Neural cell (in vitro differentiated cells): ENCODE results near the gene ADGRA1. TPM values are rescaled to one million over a fixed set of nuclear protein-coding genes. Genes with fewer than 3 reads are reported as not detected.

Experiments
- H2AFZ ChIP-seq: fragments of 200-600, 300-800 bp; sonication (generic), shearing (Covaris generic); 2 replicates; pipeline ENCODE4 v1.6.0; 2014; ENCODE audit warnings: low read depth, mild to moderate bottlenecking, antibody characterized with exemption, low read length, moderate library complexity
- H3F3A ChIP-seq: fragments of 200-600 bp; shearing (Covaris generic); 2 replicates; pipeline ENCODE4 v1.6.1; 2016; ENCODE audit warnings: mild to moderate bottlenecking, moderate library complexity, mixed read lengths, antibody characterized with exemption, low read length; ENCODE audit not compliant: insufficient read depth, poor library complexity, severe bottlenecking
- H3K27ac ChIP-seq: fragments of 200-600, 300-800 bp; sonication (generic), shearing (Covaris generic); 2 replicates; pipeline ENCODE4 v1.5.1; 2014; ENCODE audit warnings: mild to moderate bottlenecking, low read length, moderate library complexity
- H3K27me3 ChIP-seq: fragments of 300-800, 200-600 bp; sonication (generic), shearing (Covaris generic); 2 replicates; pipeline ENCODE4 v1.6.0; 2014; ENCODE audit warnings: mild to moderate bottlenecking, low read depth, low read length, moderate library complexity; ENCODE audit not compliant: insufficient read depth
- H3K36me3 ChIP-seq: fragments of 300-800, 200-600 bp; sonication (generic), shearing (Covaris generic); 2 replicates; pipeline ENCODE4 v1.5.1; 2014; ENCODE audit warnings: mild to moderate bottlenecking, antibody characterized with exemption, low read length, moderate library complexity; ENCODE audit not compliant: insufficient read depth
- H3K4me2 ChIP-seq: fragments of 300-800, 200-600 bp; sonication (generic), shearing (Covaris generic); 2 replicates; pipeline ENCODE4 v1.6.0; 2014; ENCODE audit warnings: mild to moderate bottlenecking, low read length
- H3K4me3 ChIP-seq: fragments of 300-800, 200-600 bp; sonication (generic), shearing (Covaris generic); 2 replicates; pipeline ENCODE4 v1.5.1; 2014; ENCODE audit warnings: mild to moderate bottlenecking, low read length, moderate library complexity
- H3K79me2 ChIP-seq: fragments of 200-600 bp; shearing (Covaris generic); replicated peaks from 2 replicates; pipeline ENCODE4 v1.6.0; 2014; ENCODE audit warnings: mild to moderate bottlenecking, low read length, moderate library complexity; ENCODE audit not compliant: insufficient read depth
- H3K9ac ChIP-seq: fragments of 300-800, 200-600 bp; sonication (generic), shearing (Covaris generic); 2 replicates; pipeline ENCODE4 v1.6.1; 2016; ENCODE audit warnings: mild to moderate bottlenecking, low read length, mixed read lengths
- H3K9me2 ChIP-seq: fragments of 200-600 bp; shearing (Covaris generic); 2 replicates; pipeline ENCODE4 v1.6.1; 2016; ENCODE audit warnings: mild to moderate bottlenecking, low read length, mixed read lengths; ENCODE audit not compliant: insufficient read depth
- H3K9me3 ChIP-seq: fragments of 200-600, 300-800 bp; sonication (generic), shearing (Covaris generic); 2 replicates; pipeline ENCODE4 v1.6.1; 2016; ENCODE audit warnings: mild to moderate bottlenecking, mixed run types, low read length, moderate library complexity, mixed read lengths
- H4K20me1 ChIP-seq: fragments of 200-600 bp; shearing (Covaris generic); 2 replicates; pipeline ENCODE4 v1.6.1; 2016; ENCODE audit warnings: mild to moderate bottlenecking, mixed run types; ENCODE audit not compliant: insufficient read depth
- CTCF ChIP-seq: fragments of 450-650 bp; IDR thresholded peaks from 2 replicates; pipeline ENCODE4 v1.5.1; 2014; ENCODE audit warnings: antibody characterized with exemption, mild to moderate bottlenecking, moderate library complexity; ENCODE audit not compliant: poor library complexity, severe bottlenecking
- EP300 ChIP-seq: fragments of 450-650 bp; conservative IDR thresholded peaks from 2 replicates; pipeline ENCODE4 v1.6.1; 2014; ENCODE audit warnings: antibody characterized with exemption, mild to moderate bottlenecking, moderate library complexity; ENCODE audit not compliant: poor library complexity, severe bottlenecking
- EZH2 ChIP-seq: fragments of 200-600, 300-800 bp; shearing (Covaris generic), sonication (generic); IDR thresholded peaks from 2 replicates; pipeline ENCODE4 v1.6.1; 2014; ENCODE audit warnings: antibody characterized with exemption, low read length, borderline replicate concordance, mild to moderate bottlenecking; ENCODE audit not compliant: insufficient read depth, poor library complexity, severe bottlenecking
- MXI1 ChIP-seq: fragments of 450-650 bp; conservative IDR thresholded peaks from 2 replicates; pipeline ENCODE4 v1.6.1; 2014; ENCODE audit warnings: antibody characterized with exemption, mild to moderate bottlenecking; ENCODE audit not compliant: poor library complexity, severe bottlenecking
- POLR2AphosphoS5 ChIP-seq: IDR thresholded peaks from 2 replicates; pipeline ENCODE4 v1.6.1; 2012
- RAD21 ChIP-seq: fragments of 450-650 bp; conservative IDR thresholded peaks from 2 replicates; pipeline ENCODE4 v1.6.1; 2014; ENCODE audit warnings: antibody characterized with exemption, mild to moderate bottlenecking, moderate library complexity
- SMC3 ChIP-seq: fragments of 450-650 bp; conservative IDR thresholded peaks from 2 replicates; pipeline ENCODE4 v1.6.1; 2014; ENCODE audit warnings: antibody characterized with exemption, mild to moderate bottlenecking, moderate library complexity; ENCODE audit not compliant: poor library complexity
- TAF1 ChIP-seq: IDR thresholded peaks from 2 replicates; pipeline ENCODE4 v1.6.1; 2012; ENCODE audit warnings: low read depth
- polyA plus RNA-seq: library from polyadenylated mRNA; depleted of rRNA; stranded (reverse); fragments of >200 nt; gene quantifications from 2 replicates; pipeline ENCODE4 v1.2.3, GENCODE V29; 2014
- TF ChIP-seq, protein P1 (sequence below): IDR thresholded peaks from 2 replicates; pipeline ENCODE4 v1.6.1; 2012; ENCODE audit warnings: borderline replicate concordance

The ADGRA1 gene
- polyA plus RNA-seq, 1 donor from 2014 or later, result 2.2 TPM

- H3K4me3 ChIP-seq, result no peak overlapping the region
- peaks cover 9% of the 10 kb centered on the region for H3K9me3 ChIP-seq
- no peak for TF ChIP-seq RAD21
- TF ChIP-seq EZH2, result no peak
- TF ChIP-seq EP300, result no peak
- no peak for TF ChIP-seq SMC3
- TF ChIP-seq, protein P1, sequence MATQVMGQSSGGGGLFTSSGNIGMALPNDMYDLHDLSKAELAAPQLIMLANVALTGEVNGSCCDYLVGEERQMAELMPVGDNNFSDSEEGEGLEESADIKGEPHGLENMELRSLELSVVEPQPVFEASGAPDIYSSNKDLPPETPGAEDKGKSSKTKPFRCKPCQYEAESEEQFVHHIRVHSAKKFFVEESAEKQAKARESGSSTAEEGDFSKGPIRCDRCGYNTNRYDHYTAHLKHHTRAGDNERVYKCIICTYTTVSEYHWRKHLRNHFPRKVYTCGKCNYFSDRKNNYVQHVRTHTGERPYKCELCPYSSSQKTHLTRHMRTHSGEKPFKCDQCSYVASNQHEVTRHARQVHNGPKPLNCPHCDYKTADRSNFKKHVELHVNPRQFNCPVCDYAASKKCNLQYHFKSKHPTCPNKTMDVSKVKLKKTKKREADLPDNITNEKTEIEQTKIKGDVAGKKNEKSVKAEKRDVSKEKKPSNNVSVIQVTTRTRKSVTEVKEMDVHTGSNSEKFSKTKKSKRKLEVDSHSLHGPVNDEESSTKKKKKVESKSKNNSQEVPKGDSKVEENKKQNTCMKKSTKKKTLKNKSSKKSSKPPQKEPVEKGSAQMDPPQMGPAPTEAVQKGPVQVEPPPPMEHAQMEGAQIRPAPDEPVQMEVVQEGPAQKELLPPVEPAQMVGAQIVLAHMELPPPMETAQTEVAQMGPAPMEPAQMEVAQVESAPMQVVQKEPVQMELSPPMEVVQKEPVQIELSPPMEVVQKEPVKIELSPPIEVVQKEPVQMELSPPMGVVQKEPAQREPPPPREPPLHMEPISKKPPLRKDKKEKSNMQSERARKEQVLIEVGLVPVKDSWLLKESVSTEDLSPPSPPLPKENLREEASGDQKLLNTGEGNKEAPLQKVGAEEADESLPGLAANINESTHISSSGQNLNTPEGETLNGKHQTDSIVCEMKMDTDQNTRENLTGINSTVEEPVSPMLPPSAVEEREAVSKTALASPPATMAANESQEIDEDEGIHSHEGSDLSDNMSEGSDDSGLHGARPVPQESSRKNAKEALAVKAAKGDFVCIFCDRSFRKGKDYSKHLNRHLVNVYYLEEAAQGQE, result no peak
- no peak for TF ChIP-seq POLR2AphosphoS5
- TF ChIP-seq MXI1, result no peak
- no peak for TF ChIP-seq CTCF
- no peak for TF ChIP-seq TAF1
- H3K27ac ChIP-seq, result no peak overlapping the region
- no peaks in the 10 kb centered on the region for H3K36me3 ChIP-seq
- H3K79me2 ChIP-seq, result no peaks in the 10 kb centered on the region
- H3K4me2 ChIP-seq, result no peak overlapping the region
- no peak overlapping the region for H3K9ac ChIP-seq
- H2AFZ ChIP-seq, result no peak overlapping the region
- no peaks in the 10 kb centered on the region for H3K9me2 ChIP-seq
- H3F3A ChIP-seq, result no peaks in the 10 kb centered on the region
- H3K27me3 ChIP-seq, result no peaks in the 10 kb centered on the region
- no peaks in the 10 kb centered on the region for H4K20me1 ChIP-seq
Observed at GRCh38 chr10:133121479-133121878, 33.8 kb downstream of the ADGRA1 start.

DNA sequence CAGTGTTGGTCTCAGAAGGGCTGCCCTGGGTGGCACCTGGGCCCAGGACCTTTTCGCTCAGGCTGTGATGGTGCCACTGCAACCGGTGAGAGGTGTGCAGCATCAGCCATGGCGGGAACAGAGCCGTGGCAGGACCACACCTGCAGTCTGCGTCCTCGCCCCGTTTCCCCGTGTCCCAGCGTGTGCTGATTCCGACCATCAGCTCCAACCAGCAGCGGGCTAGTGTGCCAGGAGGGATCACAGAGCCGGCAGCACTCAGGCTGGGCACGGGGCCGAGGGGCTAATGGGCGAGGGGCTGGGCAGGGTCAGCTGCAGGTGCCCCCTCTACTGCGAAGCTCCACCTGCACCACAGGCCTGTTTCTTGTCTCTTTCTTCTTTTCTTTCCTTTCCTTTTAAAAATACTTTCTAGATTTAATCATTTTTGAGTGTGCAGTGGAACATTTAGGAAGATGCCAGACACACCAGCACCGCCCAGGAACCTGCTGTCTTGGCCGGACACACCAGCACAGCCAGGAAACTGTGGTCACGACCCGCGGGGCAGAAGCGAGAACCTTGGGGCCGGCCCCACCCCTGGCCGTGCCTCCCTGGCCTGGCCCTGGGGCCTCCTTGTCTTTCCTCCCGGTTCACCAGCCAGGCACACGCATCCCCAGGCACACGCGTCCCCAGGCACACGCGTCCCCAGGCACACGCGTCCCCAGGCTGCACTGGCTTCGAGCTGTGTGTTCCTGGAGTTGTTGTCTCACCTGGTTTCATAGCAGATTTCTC is 34.6 kb downstream of the ADGRA1 start:
- Histone ChIP-seq H3F3A (no peaks in the 10 kb centered on the region), H3K36me3 (no peaks in the 10 kb centered on the region)

More for the DNA sequence above, 34.6 kb downstream of the ADGRA1 start:
- no peak overlapping the region for H3K4me2 ChIP-seq
- no peak overlapping the region for H3K9ac ChIP-seq
- no peaks in the 10 kb centered on the region for H3K79me2 ChIP-seq
- H2AFZ ChIP-seq, result no peak overlapping the region
- no peaks in the 10 kb centered on the region for H4K20me1 ChIP-seq
- peaks cover 9% of the 10 kb centered on the region for H3K9me3 ChIP-seq
- H3K27ac ChIP-seq, result no peak overlapping the region
- no peaks in the 10 kb centered on the region for H3K9me2 ChIP-seq
- H3K27me3 ChIP-seq, result no peaks in the 10 kb centered on the region
- H3K4me3 ChIP-seq, result no peak overlapping the region
- no peak for TF ChIP-seq CTCF
- no peak for TF ChIP-seq EP300
- TF ChIP-seq TAF1, result no peak
- no peak for TF ChIP-seq EZH2
